GM18868 (cell line): ENCODE results near the gene BCL2.
A peak's percentile ranks its signal among the peaks of the same experiment; 100 is the strongest.

Experiments used
- ATAC-seq: cut with Tn5 transposase; IDR thresholded peaks from one replicate; pipeline ENCODE4 v1.9.1; 2021; ENCODE audit warnings: mild to moderate bottlenecking, moderate library complexity; ENCODE audit not compliant: unreplicated experiment

The BCL2 gene

DNA sequence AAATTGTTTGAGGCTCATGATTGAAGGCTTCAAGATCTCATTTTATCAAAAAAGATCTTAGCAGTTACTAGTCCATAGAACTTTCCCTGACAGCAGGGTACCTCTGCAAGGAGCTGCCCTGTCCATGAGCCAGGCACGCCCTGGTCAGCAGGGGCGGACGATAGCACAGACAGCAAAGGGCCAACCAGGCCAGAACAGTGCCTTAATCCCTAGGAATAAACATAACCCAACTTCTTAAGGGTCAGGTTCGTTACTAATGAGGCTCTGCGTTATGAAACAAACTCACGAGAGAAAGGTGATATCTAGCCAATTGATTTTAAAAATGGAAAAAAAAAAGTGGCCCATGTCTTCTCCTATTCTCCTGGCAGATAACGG lies 59.2 kb downstream of the BCL2 start:
- ATAC-seq: no peak

DNA sequence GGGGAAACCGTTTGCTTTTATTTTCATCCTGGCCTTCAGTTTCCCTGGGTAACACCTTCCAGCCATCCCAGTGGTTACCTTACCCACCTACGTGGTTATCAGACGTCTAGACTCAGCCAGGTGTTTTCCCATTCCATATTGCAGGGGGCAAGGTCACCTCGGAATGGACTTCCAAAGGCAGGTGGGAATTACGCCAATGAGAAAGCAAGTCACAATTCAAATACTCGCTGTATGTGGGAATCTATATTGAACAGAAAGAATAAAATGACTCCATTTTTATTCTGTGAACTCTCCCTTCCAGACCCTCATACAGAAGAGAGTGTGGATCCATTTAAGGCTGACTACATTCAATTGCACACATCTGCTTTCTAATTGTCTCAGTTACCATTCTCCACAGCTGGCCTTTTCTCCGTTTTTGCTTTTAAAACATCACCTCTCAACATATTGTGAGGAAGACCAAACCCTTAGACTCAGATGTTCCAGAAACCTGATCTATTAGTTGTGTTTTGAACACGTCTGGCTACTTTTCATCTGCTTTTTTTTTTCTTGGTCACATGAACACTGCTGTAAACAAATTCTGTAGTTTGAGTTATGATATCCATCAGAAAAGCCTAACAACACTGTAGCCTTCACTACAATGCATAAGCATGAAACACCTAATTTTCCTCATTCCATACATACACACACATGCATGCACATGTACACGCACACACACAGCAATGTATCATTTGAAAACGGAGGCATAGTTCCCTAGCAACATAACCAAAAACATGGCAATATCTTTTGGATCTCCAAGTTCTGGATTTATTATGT lies 59.8 kb downstream of the BCL2 start:
- no peak for ATAC-seq

DNA sequence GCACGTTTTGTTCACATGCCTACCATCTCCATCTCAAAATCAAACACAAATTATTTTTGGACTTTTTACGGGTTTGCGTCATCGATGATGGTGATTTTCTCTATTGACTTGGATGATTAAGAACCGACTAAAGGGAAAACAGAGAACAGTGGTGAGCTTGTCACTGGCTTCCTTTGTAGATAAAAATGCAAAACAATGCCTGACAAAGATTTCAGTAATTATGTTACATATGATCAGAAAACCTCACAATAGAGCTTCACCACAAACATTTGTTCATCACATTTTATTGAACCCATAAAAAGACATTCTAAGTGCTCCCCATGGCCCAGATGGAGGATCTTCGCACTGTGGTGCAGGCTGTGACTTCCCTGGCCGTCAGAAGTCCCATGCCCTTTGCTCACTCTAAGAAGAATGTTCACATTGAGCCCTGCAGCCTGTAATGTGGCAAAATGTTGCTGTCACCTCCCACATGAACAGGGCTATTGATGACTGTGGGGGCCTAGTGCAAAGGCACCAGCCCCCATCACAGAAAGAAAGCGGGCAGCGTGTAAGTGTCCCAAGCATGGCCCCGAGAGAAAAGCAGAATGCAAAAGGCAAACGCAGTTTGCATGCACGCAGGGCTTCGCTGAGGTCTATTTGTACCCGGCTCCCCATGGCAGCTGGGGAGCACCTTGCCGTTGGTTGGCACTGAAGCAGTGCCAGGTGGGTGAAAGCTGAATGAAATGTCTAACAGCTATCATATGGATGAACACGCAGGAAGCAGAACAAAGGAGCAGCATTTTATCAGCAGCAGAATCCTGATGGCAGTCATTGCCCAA lies 60.6 kb downstream of the BCL2 start:
- ATAC-seq: no peak

DNA sequence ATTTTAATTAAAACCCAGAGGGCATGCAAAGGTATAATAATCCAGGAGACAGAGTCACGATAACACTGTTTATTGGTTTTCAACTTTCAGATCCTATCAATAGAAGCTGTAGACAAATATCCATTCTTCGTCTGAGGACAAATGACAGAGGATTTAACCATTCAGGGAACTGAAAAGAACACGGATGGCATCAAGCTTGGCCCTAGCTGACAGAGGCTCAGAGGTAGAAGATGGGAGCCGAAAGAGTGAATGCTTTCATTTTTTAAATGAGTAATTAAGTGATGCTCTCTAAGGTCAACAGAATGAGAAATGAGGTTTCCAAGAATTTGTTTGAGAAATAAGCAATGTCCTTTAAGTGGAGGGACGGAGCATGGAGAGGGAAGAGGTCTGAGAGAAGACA lies 62.1 kb downstream of the BCL2 start:
- no peak for ATAC-seq

DNA sequence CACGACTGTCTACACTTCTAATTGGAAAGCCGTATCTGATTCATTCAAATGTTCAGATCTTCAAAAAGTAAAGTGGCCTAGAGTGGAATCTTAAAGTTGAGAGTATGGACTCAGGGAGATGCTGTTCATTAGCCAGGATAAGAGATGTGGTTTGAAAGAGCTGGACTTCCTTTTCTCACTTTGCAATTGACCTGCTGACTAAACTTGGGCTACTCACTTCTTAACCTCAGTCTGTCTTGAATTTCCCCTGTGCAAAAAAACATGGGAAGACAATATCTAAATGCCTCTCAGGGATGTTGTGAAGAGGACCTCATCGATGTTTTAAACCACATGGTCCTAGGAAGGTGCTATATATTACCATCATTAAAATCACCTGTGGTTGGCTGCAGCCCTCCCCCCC lies 64.1 kb downstream of the BCL2 start:
- ATAC-seq: peak; percentile 59

DNA sequence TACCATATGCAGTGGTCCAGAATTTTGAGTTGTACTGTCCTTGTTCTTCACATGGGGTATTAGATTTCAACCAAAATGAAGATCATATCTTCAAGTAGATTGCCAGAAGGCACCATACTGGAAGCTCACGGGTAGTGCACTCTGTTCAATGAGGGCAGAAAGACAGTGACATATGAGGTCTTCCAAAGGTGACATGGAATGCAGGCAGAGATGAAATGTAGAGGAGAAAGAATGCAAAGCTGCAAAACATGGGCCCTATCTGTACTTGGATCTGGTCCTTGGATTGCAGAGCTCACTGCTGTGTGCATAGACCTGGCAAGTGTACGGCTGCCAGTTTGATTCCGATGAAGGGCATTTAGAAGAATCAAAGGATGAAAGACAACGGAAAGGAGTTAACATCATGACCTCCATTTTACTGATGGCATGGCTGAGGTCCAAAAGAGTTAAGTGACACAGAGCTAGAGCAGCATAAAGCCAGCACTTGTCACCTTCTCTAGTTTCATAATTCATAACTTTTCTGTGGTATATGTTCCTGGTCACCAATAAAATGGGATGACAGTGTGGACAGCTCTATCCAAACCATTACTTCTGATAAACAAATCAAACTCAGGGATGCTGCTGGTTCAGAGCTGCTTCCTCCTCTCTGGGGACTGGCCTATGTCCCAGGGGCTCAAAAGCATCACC lies 64.7 kb downstream of the BCL2 start:
- ATAC-seq: peak; percentile 17

DNA sequence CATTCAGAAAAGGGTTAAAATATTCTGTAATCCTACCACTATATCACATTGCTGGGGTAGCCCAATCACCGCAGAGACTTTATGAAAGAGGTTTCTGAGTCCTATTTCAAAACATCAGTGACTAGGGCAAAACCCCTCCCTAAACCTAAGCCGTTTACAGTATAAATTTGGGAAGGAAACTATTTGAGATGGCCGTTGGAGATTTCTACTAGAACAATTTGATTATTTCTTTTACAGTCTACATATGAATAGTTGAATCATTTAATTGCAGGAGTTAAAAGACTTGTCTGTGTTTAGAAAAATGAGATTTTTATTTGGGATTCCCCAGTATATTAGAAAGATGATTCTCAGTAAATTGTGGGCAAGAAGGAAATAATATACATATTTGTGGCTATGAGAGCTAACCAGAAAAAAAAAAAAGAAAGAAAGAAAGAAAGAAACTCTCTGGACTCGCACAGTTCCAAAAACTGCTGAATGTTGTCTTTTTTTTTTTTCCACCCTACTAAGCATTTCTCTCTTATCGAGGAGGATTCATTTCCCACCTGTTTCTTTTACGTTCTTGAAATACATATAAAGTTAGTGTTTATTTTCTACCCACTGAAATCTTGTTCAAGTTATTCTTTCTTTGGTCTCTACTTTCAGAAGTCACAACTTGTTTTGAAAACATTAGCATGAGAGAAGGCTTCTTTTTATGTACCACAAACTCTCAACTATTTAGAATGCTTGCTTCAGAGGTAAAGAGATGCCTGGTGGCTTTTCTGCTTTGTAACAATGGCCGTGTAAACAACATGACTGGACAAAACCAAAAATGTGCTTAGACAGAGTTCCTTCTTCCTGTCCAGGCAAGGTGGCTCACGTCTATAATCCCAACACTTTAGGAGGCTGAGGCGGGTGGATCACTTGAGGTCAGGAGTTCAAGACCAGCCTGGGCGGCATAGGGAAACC lies 65.9 kb downstream of the BCL2 start:
- no peak for ATAC-seq

DNA sequence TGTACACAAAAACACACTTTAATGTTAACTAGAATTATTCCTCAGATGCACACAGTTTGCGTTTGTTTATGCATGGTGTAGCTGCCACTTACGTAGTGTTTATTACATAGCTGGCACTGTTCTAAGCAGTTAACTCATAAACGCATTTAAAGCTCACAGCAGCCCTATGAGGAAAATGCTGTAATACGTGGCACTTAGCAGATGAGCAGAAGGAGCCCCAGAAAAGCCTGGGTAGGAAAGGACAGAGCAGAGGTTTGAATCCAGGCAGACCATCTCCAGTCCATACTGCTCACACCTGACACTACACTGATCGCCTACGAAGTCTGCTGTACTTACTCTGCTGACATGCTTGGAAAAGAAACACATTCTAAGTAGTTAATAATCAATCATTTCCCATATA lies 66.6 kb downstream of the BCL2 start:
- ATAC-seq: no peak

DNA sequence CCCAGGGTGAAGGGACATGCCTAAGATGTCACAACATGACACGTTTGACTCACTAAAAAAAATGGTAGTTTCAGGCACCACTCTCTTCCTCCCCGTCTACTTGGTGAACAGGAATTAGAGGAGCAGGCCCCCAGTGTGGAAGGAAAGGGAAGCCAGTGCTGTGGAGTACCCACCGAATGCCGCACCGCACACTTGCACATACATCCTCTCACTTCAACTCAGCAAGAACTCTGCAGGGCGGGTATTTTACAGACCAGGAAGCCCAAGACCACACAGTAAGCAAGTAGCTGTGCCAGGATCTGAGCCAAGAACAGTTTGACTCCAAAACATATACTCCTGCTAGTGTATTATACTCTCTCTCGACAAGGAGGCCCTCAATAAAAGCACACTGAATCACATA lies 69.8 kb downstream of the BCL2 start:
- no peak for ATAC-seq

DNA sequence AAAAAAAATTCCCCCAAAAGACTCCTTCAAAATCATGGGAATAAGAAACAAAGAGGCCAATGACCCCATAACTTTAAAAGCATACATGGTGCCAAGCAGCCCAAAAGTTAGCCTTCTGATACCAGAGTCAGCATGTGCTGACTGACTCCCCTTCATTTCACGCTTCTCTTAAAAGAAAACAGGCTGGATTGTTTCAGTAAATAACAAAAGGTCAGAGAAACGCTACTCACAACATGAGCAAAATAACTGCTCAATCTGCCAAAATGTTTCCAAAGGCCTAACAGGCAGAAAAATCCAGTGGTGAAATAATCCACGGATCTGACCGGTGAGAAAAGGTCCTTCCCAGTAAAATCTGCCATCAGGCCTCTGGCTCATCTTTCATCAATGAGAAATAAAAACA lies 71.6 kb downstream of the BCL2 start:
- no peak for ATAC-seq

DNA sequence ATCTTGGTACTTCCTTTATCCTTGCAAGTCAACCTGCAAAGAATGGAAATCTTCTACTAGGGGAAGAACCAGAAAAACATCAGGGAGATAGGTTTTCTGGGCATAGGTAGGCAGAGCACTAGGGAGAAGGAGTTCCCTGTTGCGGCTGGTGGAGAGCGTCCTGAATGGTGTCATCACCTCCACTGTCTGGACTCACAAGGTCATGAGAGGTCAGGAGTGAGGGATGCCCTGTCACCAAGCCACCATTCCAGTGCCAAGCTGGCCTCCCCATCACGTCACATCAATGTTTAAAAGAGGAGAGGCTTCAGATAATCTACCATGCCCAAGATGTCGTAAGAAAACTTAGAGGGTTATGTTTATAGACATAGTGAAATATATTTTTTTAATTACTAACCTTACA lies 72.1 kb downstream of the BCL2 start:
- ATAC-seq: no peak

DNA sequence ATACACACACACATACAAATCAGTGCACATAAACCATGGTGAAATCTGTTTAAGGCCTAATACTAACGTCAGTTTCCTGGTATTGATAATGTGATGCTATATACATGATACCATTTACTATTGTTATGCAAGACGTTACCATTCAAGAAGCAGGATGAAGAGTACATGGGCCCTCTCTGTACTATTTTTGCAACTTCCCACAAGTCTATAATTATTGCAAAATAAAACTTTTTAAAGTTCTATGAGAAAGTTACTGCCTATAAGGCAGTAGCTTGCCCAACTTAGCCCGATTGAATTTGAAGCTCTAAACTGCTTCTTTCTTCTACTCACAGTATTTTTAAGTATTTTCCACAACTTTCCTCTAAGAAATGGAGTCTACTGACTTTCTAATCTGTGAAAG lies 74.0 kb downstream of the BCL2 start:
- no peak for ATAC-seq

DNA sequence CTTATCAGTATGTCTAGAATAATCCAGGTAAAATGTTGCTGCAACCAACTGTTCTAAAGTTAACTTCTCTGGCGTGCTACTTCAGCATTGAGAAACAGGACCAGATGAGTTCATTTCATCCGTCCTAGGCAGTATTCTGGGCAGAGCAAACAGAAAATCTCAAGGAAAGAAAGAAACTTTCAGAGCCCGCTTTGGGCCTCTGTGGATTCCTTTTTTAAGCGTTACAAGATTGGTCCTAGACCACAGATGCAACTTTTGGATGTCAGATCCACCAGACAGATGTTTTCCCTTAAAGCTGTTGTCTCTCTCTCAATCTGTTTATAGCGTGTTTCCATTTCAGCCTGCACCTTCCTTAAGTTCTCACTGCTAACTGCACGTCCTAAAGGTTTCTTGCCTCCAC lies 75.0 kb downstream of the BCL2 start:
- no peak for ATAC-seq

DNA sequence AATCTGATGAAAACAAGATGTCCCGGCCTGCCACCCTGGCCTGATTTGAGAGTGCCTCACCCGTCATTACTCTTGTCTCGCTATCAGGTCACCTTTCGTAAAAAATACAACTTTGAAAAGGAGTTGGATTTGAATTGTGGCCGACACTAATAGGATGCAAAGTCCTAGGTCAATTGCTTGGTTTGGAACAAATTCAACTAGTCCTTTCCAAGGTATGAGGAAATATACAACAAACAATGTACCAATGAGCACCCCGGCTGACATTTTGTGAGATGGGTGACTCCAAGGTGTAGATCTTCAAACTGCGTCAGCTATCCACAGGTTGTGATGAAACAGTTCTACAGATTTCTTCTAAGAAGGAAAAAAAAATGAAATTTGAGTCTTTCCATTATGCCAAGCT lies 77.8 kb downstream of the BCL2 start:
- no peak for ATAC-seq

DNA sequence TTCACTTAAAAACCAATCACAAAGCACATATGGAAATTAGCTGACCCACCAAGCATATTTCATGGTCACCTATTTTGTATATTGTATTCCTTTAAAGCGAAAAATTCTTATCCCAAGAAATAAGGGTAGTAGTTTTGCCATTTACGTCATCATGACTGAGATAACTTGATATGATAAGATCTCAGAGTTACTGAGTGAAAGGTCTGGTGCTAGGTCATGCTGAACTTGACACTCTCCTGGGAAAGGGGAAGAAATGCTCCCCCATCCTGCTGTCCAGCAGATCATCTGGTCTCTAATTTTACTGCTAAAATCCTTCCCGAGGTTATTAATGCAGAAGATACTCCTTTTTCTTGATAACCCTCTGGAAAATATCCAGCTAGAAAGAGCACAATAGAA lies 78.3 kb downstream of the BCL2 start:
- ATAC-seq: no peak

DNA sequence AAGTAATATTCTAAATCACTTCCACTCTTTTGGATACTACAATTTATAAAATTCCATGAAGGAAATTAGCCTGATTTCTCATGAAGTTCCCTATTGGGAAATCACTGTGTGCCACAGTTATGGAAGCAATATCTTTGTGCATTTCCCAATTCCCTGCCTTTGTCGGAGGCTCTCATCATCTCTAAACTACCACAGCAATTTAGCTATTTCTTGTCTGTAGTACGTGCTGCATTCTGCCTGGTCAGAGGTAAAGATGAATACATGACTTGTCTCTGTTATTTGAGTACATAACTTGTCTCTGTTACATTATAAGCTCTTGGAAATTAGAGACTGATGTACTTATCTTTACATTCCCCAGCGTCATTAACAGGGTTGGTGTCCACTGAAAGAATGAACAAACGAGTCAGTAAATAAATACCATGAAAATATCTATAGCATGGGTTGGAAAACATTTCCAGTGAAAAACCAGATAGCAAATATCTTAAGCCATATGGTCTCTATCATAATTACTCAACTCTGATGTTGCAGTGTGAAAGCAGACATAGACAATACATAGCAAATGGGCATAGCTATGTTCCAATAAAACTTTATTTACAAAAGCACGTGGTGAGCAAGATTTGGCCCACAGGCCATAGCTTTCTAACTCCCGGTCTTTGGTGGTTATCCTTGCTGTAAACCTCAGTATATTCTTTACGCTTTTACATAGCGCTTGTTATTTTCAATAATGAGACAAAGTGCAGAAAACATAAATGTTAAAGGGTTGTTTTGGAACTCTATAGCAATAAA lies 78.8 kb downstream of the BCL2 start:
- ATAC-seq: no peak

DNA sequence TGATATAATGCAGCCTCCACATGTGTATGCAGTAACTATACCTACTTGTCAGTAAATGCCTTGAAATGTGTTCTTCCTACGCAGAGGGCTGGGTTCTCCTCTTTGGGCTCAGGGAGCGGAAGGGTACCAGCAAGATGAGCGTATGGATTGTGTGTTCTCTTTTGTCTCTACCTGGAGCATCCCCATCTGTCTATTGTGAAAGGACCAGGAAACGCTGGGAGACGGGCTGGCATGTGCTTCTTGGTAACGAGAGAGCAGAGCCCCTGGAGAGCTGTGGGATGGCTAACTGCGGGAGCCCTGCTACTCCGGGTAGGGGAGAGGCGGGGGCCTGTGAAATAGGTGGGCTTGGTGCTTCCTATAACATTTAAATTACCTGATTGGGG lies 80.9 kb downstream of the BCL2 start:
- ATAC-seq: no peak

DNA sequence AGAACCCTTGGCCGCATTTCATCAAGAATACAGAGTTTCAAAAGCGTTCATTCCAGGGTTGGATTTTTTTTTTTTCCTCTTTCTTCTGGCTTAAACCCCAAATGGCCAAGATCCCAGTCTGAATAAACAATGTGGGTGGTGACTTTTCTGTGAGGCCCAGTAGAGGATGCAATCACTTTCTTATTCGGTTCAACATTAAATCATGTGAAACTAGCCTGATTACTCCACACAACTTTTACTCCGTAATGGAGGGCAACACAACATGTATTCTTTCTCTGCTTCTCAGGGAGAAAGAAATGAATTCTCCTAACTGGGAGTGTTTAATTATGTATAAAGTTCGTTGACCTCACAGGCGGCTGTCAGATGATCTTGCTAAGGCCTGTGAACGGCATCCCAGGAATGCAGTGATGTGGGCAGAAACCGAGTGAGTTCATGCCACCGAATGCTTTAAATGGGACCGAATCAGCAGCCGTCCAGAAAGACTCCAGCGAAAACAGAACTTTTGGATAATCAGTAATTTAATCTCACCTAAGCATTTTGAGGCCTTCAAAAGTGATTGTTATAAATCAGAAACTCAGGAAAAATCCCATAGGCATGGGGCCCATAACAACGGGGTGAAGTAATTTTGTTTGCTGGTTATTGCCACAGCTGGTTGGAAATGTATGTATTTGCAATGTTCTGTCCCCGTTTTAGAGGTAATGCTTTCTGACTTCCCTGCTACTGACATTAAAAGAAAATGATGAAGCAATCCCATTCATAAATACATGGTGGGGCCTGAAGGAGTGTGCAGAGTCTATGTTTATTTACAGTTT lies 81.5 kb downstream of the BCL2 start:
- ATAC-seq: no peak
